HepG2 (cell line): Measurements from ENCODE around the gene SYCE3.

Source experiments
- ARHGAP35 ChIP-seq: sonication (generic); formaldehyde crosslinking; IDR thresholded peaks from 2 replicates; pipeline ENCODE4 v1.9.0; 2022; ENCODE audit warnings: mild to moderate bottlenecking, inconsistent platforms, moderate library complexity, missing genetic modification reagents, borderline replicate concordance
- CREB1 ChIP-seq, 2 experiments: fragments of 450-650 bp in 1 of 2; IDR thresholded peaks; 2 replicates each; pipeline ENCODE4 v1.6.1; 2016 to 2017; ENCODE audit warnings: control low read depth in 1 of 2, mild to moderate bottlenecking in 1 of 2, missing compliant biosample characterization in 1 of 2, missing genetic modification characterization in 1 of 2
- CTCF ChIP-seq: sonication (generic); formaldehyde crosslinking; IDR thresholded peaks from 2 replicates; pipeline ENCODE4 v1.5.0; 2020; ENCODE audit warnings: mild to moderate bottlenecking, missing genetic modification reagents, moderate library complexity
- U2AF1 ChIP-seq: fragments of 200-400 bp; formaldehyde crosslinking; optimal IDR thresholded peaks from 2 replicates; pipeline ENCODE3; 2017; ENCODE audit warnings: mild to moderate bottlenecking, low read depth, low read length
- ZNF367 ChIP-seq: sonication (generic); formaldehyde crosslinking; IDR thresholded peaks from 2 replicates; pipeline ENCODE4 v1.4.0; 2020; ENCODE audit warnings: missing genetic modification reagents, borderline replicate concordance
- ZSCAN9 ChIP-seq: IDR thresholded peaks from 2 replicates; pipeline ENCODE4 v1.6.1; 2016; ENCODE audit warnings: borderline replicate concordance

DNA sequence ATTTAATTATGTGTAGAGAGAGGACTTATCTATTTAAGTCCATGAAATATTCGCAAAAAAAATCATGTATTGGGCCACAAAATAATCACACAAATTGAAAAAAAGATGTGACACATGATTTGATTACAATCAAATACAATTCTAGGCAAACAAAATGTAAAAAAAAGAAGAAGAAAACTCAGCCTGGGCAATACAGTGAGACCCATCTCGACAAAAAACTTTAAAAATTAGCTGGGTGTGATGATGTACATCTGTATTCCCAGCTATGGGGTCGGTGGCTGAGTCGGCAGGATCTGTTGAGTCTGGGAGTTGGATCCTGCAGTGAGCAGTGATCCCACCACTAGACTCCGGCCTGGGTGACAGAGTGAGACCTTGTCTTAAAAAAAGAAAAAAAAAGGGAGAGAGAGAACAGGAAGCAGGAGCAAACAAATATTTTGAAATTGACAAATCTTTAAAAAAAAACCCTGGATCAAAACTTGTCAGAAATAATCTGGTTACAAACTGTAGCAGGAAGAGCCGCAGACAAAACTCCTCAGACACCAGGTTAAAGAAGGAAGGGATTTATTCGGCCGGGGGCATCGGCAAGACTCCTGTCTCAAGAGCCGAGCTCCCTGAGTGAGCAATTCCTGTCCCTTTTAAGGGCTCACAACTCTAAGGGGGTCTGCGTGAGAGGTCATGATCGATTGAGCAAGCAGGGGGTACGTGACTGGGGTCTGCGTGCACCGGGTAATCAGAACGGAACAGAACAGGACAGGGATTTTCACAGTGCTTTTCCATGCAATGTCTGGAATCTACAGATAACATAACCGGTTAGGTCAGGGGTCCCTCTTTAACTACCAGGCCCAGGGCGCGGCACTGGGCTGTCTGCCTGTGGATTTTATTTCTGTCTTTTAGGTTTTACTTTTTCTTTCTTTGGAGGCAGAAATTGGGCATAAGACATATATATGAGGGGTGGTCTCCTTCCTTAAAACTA, 29.6 kb downstream of the SYCE3 start:
- TF ChIP-seq ZNF367 (CRISPR knock-in tag) (no peak), CREB1 (IDR thresholded peaks at IDR 0.05) (no peak), CREB1 (CRISPR knock-in tag; IDR thresholded peaks at IDR 0.05) (no peak), CTCF (no peak), ARHGAP35 (CRISPR knock-in tag) (no peak), ZSCAN9 (CRISPR knock-in tag) (no peak), U2AF1 (no peak)
